Breast epithelium (tissue), 3 donors: Measurements from ENCODE around the gene ENO4.

Experiments
- POLR2A ChIP-seq: fragments of 450-650 bp; IDR thresholded peaks from one replicate; pipeline ENCODE4 v1.6.1; 2016; ENCODE audit warnings: antibody characterized with exemption, mild to moderate bottlenecking, moderate library complexity
- POLR2AphosphoS5 ChIP-seq, 3 donors: sonication (generic); formaldehyde crosslinking; IDR thresholded peaks; one replicate each; pipeline ENCODE4 v1.6.1; 2017; ENCODE audit warnings: antibody characterized with exemption in 3 of 3
- TF ChIP-seq, protein P1 (sequence below), 3 donors: fragments of 450-650 bp; IDR thresholded peaks; one replicate each; pipeline ENCODE4 v1.5.1; 2016 to 2017; ENCODE audit warnings: antibody characterized with exemption in 3 of 3, mild to moderate bottlenecking in 3 of 3, moderate library complexity in 3 of 3

DNA sequence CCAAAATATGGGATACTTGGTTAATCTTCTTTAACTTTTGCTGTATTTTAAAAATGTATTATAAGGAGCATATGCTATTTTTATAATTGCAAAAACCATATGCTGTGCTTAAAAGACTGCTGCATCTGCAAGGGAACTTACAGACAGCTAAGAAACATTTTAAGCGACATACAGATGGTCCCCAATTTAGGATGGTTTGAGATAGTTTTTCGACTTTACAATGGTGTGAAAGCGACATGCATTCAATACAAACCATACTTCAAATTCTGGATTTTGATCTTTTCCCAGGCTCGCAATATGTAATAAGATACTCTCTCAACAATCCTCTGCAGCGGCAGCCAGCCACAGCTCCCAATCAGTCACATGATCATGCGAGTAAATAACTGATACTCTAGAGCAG, 82.5 kb downstream of the ENO4 start:
- TF ChIP-seq, protein P1, sequence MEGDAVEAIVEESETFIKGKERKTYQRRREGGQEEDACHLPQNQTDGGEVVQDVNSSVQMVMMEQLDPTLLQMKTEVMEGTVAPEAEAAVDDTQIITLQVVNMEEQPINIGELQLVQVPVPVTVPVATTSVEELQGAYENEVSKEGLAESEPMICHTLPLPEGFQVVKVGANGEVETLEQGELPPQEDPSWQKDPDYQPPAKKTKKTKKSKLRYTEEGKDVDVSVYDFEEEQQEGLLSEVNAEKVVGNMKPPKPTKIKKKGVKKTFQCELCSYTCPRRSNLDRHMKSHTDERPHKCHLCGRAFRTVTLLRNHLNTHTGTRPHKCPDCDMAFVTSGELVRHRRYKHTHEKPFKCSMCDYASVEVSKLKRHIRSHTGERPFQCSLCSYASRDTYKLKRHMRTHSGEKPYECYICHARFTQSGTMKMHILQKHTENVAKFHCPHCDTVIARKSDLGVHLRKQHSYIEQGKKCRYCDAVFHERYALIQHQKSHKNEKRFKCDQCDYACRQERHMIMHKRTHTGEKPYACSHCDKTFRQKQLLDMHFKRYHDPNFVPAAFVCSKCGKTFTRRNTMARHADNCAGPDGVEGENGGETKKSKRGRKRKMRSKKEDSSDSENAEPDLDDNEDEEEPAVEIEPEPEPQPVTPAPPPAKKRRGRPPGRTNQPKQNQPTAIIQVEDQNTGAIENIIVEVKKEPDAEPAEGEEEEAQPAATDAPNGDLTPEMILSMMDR (IDR thresholded peaks at IDR 0.05), result no peak
- TF ChIP-seq POLR2A (no peak), POLR2AphosphoS5 (IDR thresholded peaks at IDR 0.05) (no peak)
